Neural crest cell (in vitro differentiated cells): ENCODE data around the gene ACSL1. TPM values are rescaled to one million over a fixed set of nuclear protein-coding genes. Genes with fewer than 3 reads are reported as not detected.
A peak's percentile ranks its signal among the peaks of the same experiment; 100 is the strongest.

Experiments used
- DNase-seq: peaks from one replicate; pipeline ENCODE4 v3.0.0; 2021; ENCODE audit warnings: low read depth, mixed read lengths, low spot score
- H3K27ac Mint-ChIP-seq: one replicate; pipeline ENCODE4 v1.8.0; 2021; ENCODE audit warnings: mild to moderate bottlenecking, mixed read lengths; ENCODE audit not compliant: unreplicated experiment
- H3K27me3 Mint-ChIP-seq: 2 replicates; pipeline ENCODE4 v1.8.0; 2021; ENCODE audit warnings: low read depth, mild to moderate bottlenecking, mixed read lengths
- H3K36me3 Mint-ChIP-seq: 2 replicates; pipeline ENCODE4 v1.8.0; 2021; ENCODE audit warnings: low read depth, mild to moderate bottlenecking, mixed read lengths
- H3K4me1 Mint-ChIP-seq: 2 replicates; pipeline ENCODE4 v1.8.0; 2021; ENCODE audit warnings: mixed read lengths
- H3K4me3 Mint-ChIP-seq: one replicate; pipeline ENCODE4 v1.8.0; 2021; ENCODE audit warnings: mild to moderate bottlenecking, mixed read lengths
- H3K9me3 Mint-ChIP-seq: 2 replicates; pipeline ENCODE4 v1.8.0; 2021; ENCODE audit warnings: mixed read lengths
- CTCF ChIP-seq: fragments of 200-600 bp; sonication (generic); conservative IDR thresholded peaks from 2 replicates; pipeline ENCODE4 v1.5.0; 2021; ENCODE audit warnings: antibody characterized with exemption, mild to moderate bottlenecking
- total RNA-seq: library from RNA; stranded (reverse); gene quantifications from 2 replicates; pipeline ENCODE4 v1.2.1, GENCODE V29; 2021

The ACSL1 gene
- total RNA-seq, 1 donor from 2014 or later = 10.4 TPM

GRCh38 chr4:184823014-184823413 is 2.8 kb downstream of the ACSL1 start:
- H3K9me3 Mint-ChIP-seq = no peaks in the 10 kb centered on the region
- no peak for TF ChIP-seq CTCF
- H3K27me3 Mint-ChIP-seq = peaks cover 71% of the 10 kb centered on the region
- H3K36me3 Mint-ChIP-seq = no peaks in the 10 kb centered on the region
- no peak for DNase-seq
- H3K27ac Mint-ChIP-seq = no peak overlapping the region
- H3K4me1 Mint-ChIP-seq = peaks cover 13% of the 10 kb centered on the region
- H3K4me3 Mint-ChIP-seq = peak overlapping the region; percentile 77

- Mint-ChIP-seq H3K4me3 (no peak overlapping the region), H3K27ac (no peak overlapping the region), H3K36me3 (no peaks in the 10 kb centered on the region), H3K9me3 (no peaks in the 10 kb centered on the region), H3K27me3 (peaks cover 69% of the 10 kb centered on the region), H3K4me1 (peaks cover 13% of the 10 kb centered on the region)
- DNase-seq = no peak
- TF ChIP-seq CTCF = no peak
These were observed 3.4 kb downstream of the ACSL1 start for GRCh38 chr4:184822356-184822755.

DNA sequence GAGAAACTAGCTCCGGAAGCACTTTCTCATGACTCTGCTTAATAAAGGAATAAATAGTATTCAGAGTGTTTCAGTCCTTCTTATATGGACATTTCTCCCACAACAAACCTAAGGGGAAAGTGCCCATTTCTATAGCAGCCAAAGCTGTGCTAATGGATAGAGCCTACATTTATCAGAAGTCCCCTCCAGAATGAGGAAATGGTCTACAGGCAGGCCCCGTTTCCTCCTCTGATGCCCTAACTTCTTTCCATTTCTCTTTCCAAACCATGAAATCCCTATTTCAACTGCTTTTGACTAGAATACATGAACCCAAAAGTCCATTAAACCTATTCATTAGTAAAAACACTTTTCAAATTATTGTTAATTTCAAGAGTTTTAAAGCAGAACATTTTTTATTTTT is 4.5 kb downstream of the ACSL1 start:
- Mint-ChIP-seq H3K9me3 (no peaks in the 10 kb centered on the region), H3K4me1 (peaks cover 13% of the 10 kb centered on the region), H3K4me3 (no peak overlapping the region), H3K36me3 (no peaks in the 10 kb centered on the region), H3K27me3 (peaks cover 62% of the 10 kb centered on the region), H3K27ac (no peak overlapping the region)
- no peak for TF ChIP-seq CTCF
- no peak for DNase-seq

GRCh38 chr4:184819786-184820185 is 6.0 kb downstream of the ACSL1 start:
- no peak for TF ChIP-seq CTCF
- H3K4me1 Mint-ChIP-seq = peaks cover 10% of the 10 kb centered on the region
- no peak overlapping the region for H3K4me3 Mint-ChIP-seq
- H3K36me3 Mint-ChIP-seq = no peaks in the 10 kb centered on the region
- no peak overlapping the region for H3K27ac Mint-ChIP-seq
- peaks cover 68% of the 10 kb centered on the region for H3K27me3 Mint-ChIP-seq
- DNase-seq = no peak
- H3K9me3 Mint-ChIP-seq = no peaks in the 10 kb centered on the region

- DNase-seq = no peak
- Mint-ChIP-seq H3K27ac (no peak overlapping the region), H3K27me3 (peaks cover 56% of the 10 kb centered on the region), H3K4me3 (no peak overlapping the region), H3K36me3 (no peaks in the 10 kb centered on the region), H3K4me1 (peaks cover 4% of the 10 kb centered on the region), H3K9me3 (no peaks in the 10 kb centered on the region)
- no peak for TF ChIP-seq CTCF
These were observed 7.6 kb downstream of the ACSL1 start for GRCh38 chr4:184818216-184818564.
